HepG2 (cell line): ENCODE data around the gene THOP1. TPM values are rescaled to one million over a fixed set of nuclear protein-coding genes. Genes with fewer than 3 reads are reported as not detected.

Source experiments
- AKAP8 ChIP-seq: sonication (generic); formaldehyde crosslinking; IDR thresholded peaks from 2 replicates; pipeline ENCODE4 v1.5.1; 2020; ENCODE audit warnings: mild to moderate bottlenecking, missing genetic modification reagents
- BCL6 ChIP-seq: IDR thresholded peaks from 2 replicates; pipeline ENCODE4 v1.6.1; 2016; ENCODE audit warnings: missing genetic modification reagents, missing compliant biosample characterization
- DNMT3B ChIP-seq: conservative IDR thresholded peaks from 2 replicates; pipeline ENCODE4 v1.6.1; 2016; ENCODE audit warnings: missing biosample characterization, control low read depth
- HCFC1 ChIP-seq: fragments of 150-350 bp; IDR thresholded peaks from 2 replicates; pipeline ENCODE4 v1.6.1; 2014; ENCODE audit warnings: low read depth, low read length
- KMT2A ChIP-seq: sonication (generic); formaldehyde crosslinking; IDR thresholded peaks from 2 replicates; pipeline ENCODE4 v1.4.0; 2020; ENCODE audit warnings: missing genetic modification reagents
- MAZ ChIP-seq, 2 experiments: sonication (generic) in 1 of 2; formaldehyde crosslinking in 1 of 2; IDR thresholded peaks; 2 replicates each; pipeline versions ENCODE4 v1.5.0 to v1.6.1; 2012 to 2020; ENCODE audit warnings: low read depth in 2 of 2, mild to moderate bottlenecking in 2 of 2, borderline replicate concordance in 1 of 2, improper control_type of control experiment in 1 of 2, low read length in 1 of 2, missing genetic modification reagents in 1 of 2, moderate library complexity in 1 of 2
- MEF2D ChIP-seq: sonication (generic); formaldehyde crosslinking; IDR thresholded peaks from 2 replicates; pipeline ENCODE4 v1.5.1; 2020; ENCODE audit warnings: mild to moderate bottlenecking, missing genetic modification reagents
- NFKBIZ ChIP-seq: IDR thresholded peaks from 2 replicates; pipeline ENCODE4 v1.6.1; 2018; ENCODE audit warnings: missing genetic modification reagents, missing compliant biosample characterization
- PHF5A ChIP-seq: IDR thresholded peaks from one replicate; pipeline ENCODE4 v1.6.1; 2018; ENCODE audit warnings: low read depth, missing genetic modification reagents; ENCODE audit not compliant: unreplicated experiment
- POLR2A ChIP-seq, 2 experiments: IDR thresholded peaks; 2 replicates each; pipeline ENCODE4 v1.6.1; 2011; ENCODE audit warnings: low read depth in 2 of 2, low read length in 2 of 2, mild to moderate bottlenecking in 1 of 2, moderate library complexity in 1 of 2; ENCODE audit not compliant: insufficient read depth in 1 of 2
- ZNF441 ChIP-seq: sonication (generic); formaldehyde crosslinking; IDR thresholded peaks from 2 replicates; pipeline ENCODE4 v1.7.0; 2021; ENCODE audit warnings: missing genetic modification reagents, borderline replicate concordance
- ZNF547 ChIP-seq: sonication (generic); formaldehyde crosslinking; IDR thresholded peaks from 2 replicates; pipeline ENCODE4 v1.5.1; 2020; ENCODE audit warnings: mild to moderate bottlenecking, missing genetic modification reagents
- ZNF556 ChIP-seq: sonication (generic); formaldehyde crosslinking; IDR thresholded peaks from 2 replicates; pipeline ENCODE4 v1.4.0; 2020; ENCODE audit warnings: mild to moderate bottlenecking, missing genetic modification reagents, borderline replicate concordance
- ZNF724P ChIP-seq: sonication (generic); formaldehyde crosslinking; IDR thresholded peaks from 2 replicates; pipeline ENCODE4 v1.8.0; 2022; ENCODE audit warnings: missing genetic modification reagents, borderline replicate concordance
- ZNF75D ChIP-seq: sonication (generic); formaldehyde crosslinking; IDR thresholded peaks from 2 replicates; pipeline ENCODE4 v1.8.1; 2023; ENCODE audit warnings: missing genetic modification reagents, mild to moderate bottlenecking, borderline replicate concordance
- ZSCAN30 ChIP-seq: sonication (generic); formaldehyde crosslinking; IDR thresholded peaks from 2 replicates; pipeline ENCODE4 v1.5.0; 2020; ENCODE audit warnings: mild to moderate bottlenecking, missing genetic modification reagents
- polyA plus RNA-seq, 8 experiments: library from polyadenylated mRNA; depleted of rRNA in 3 of 8; stranded (reverse) in 7 of 8; unstranded in 1 of 8; fragments of >200 nt; fragmentation: Illumina TruSeq in 4 of 8; extraction: Trizol in 4 of 8; gene quantifications; 2 replicates each; pipeline versions ENCODE4 v1.2.1 to v1.2.3, GENCODE V29; 2011 to 2016; ENCODE audit warnings: low read depth in 4 of 8, missing spikeins in 1 of 8, mixed read lengths in 1 of 8; ENCODE audit not compliant: insufficient read depth in 1 of 8
- total RNA-seq, 5 experiments: library from RNA; depleted of rRNA; stranded (reverse); fragments of >200 nt; fragmentation: Illumina TruSeq; extraction: Trizol; gene quantifications; 2 replicates each; pipeline ENCODE4 v1.2.3, GENCODE V29; 2016; ENCODE audit warnings: low read depth in 1 of 5
- TF ChIP-seq, protein P1 (sequence below): fragments of 450-650 bp; IDR thresholded peaks from 2 replicates; pipeline ENCODE4 v1.6.1; 2016
- TF ChIP-seq, protein P2 (sequence below): IDR thresholded peaks from 2 replicates; pipeline ENCODE4 v1.6.1; 2018; ENCODE audit warnings: missing genetic modification reagents, mild to moderate bottlenecking, missing compliant biosample characterization
- TF ChIP-seq, protein P3 (sequence below): sonication (generic); formaldehyde crosslinking; IDR thresholded peaks from 2 replicates; pipeline ENCODE4 v1.5.0; 2020; ENCODE audit warnings: missing genetic modification reagents, mild to moderate bottlenecking, borderline replicate concordance
- TF ChIP-seq, protein P4 (sequence below): IDR thresholded peaks from 2 replicates; pipeline ENCODE4 v1.6.1; 2012; ENCODE audit warnings: low read depth, low read length, improper control_type of control experiment
- TF ChIP-seq, protein P5 (sequence below): sonication (generic); formaldehyde crosslinking; IDR thresholded peaks from 2 replicates; pipeline ENCODE4 v1.4.0; 2020; ENCODE audit warnings: missing genetic modification reagents

THOP1 gene
- total and polyA plus RNA-seq, 2 of the 13 experiments (the other 11 are each of a cell fraction or from before 2014, with no cell fraction given) = 74.4 to 116 TPM

DNA sequence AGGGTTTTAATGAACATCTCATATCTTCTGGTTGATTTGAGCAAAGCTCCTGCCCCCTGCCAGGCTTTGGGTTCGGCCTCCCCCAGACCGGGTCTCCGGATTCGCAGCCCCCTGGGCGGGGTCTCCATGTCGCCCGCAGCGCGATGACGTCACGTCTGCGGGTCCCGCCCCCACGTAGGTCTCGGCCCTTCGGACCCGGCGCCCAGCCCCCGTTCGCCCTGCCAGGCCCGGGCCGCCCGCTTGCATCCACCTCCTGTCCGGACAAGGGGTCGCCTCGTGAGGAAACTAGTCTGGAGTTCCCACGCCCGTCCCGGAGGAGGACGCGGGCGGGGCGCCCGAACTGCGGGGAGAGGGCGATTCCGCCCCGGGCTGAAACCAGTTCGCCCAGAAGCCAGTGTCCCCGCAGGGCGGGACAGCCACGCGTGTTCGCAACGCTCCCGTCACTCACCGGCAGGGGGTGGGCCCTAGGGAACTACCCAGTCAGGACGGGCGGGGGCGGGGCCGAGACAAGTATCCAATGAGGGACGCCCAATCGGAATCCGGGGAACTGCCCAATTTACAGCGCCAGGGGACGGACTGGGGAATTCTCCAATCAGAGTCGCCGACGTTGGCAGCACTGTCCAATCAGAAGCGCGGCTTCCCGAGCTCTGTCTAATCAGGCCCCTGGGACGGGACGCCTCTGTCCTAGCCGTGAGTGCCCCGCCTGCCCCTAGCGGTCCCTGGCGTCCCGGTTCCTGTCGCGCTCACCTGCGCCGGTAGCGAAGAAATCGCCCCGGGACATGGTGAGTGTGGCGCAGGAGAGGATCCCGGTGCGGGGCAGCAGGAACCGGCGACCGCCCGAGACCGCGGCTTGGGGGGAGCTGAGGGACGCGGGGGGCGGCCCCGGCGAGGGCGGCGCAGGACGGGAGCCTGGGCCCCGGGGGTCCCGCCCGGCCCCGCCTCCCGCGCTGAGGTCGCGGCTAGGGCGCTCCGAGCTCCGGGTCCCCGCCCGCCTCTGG lies 55.8 kb downstream of the THOP1 start, which contains the start of gene ZNF555 (continued):
- TF ChIP-seq, protein P1, sequence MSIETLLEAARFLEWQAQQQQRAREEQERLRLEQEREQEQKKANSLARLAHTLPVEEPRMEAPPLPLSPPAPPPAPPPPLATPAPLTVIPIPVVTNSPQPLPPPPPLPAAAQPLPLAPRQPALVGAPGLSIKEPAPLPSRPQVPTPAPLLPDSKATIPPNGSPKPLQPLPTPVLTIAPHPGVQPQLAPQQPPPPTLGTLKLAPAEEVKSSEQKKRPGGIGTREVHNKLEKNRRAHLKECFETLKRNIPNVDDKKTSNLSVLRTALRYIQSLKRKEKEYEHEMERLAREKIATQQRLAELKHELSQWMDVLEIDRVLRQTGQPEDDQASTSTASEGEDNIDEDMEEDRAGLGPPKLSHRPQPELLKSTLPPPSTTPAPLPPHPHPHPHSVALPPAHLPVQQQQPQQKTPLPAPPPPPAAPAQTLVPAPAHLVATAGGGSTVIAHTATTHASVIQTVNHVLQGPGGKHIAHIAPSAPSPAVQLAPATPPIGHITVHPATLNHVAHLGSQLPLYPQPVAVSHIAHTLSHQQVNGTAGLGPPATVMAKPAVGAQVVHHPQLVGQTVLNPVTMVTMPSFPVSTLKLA = 0 out of 2 replicates have a peak, but pooled peaks have one; percentile 2
- TF ChIP-seq, protein P2, sequence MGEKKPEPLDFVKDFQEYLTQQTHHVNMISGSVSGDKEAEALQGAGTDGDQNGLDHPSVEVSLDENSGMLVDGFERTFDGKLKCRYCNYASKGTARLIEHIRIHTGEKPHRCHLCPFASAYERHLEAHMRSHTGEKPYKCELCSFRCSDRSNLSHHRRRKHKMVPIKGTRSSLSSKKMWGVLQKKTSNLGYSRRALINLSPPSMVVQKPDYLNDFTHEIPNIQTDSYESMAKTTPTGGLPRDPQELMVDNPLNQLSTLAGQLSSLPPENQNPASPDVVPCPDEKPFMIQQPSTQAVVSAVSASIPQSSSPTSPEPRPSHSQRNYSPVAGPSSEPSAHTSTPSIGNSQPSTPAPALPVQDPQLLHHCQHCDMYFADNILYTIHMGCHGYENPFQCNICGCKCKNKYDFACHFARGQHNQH (CRISPR knock-in tag) = peak; percentile 48; the same call in 1 of the 2 replicates
- TF ChIP-seq, protein P3, sequence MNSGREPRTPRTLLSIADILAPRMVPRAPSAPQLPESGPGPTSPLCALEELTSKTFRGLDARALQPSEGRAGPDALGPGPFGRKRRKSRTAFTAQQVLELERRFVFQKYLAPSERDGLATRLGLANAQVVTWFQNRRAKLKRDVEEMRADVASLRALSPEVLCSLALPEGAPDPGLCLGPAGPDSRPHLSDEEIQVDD (CRISPR knock-in tag) = no peak
- TF ChIP-seq, protein P4, sequence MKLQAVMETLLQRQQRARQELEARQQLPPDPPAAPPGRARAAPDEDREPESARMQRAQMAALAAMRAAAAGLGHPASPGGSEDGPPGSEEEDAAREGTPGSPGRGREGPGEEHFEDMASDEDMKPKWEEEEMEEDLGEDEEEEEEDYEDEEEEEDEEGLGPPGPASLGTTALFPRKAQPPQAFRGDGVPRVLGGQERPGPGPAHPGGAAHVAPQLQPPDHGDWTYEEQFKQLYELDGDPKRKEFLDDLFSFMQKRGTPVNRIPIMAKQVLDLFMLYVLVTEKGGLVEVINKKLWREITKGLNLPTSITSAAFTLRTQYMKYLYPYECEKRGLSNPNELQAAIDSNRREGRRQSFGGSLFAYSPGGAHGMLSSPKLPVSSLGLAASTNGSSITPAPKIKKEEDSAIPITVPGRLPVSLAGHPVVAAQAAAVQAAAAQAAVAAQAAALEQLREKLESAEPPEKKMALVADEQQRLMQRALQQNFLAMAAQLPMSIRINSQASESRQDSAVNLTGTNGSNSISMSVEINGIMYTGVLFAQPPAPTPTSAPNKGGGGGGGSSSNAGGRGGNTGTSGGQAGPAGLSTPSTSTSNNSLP = no peak
- TF ChIP-seq, protein P5, sequence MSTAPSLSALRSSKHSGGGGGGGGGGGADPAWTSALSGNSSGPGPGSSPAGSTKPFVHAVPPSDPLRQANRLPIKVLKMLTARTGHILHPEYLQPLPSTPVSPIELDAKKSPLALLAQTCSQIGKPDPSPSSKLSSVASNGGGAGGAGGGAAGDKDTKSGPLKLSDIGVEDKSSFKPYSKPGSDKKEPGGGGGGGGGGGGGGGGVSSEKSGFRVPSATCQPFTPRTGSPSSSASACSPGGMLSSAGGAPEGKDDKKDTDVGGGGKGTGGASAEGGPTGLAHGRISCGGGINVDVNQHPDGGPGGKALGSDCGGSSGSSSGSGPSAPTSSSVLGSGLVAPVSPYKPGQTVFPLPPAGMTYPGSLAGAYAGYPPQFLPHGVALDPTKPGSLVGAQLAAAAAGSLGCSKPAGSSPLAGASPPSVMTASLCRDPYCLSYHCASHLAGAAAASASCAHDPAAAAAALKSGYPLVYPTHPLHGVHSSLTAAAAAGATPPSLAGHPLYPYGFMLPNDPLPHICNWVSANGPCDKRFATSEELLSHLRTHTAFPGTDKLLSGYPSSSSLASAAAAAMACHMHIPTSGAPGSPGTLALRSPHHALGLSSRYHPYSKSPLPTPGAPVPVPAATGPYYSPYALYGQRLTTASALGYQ = peak; percentile 81; the same call in 1 of the 2 replicates
- TF ChIP-seq PHF5A (peak; percentile 34), ZSCAN30 (no peak), KMT2A (CRISPR knock-in tag) (peak; percentile 71), DNMT3B (CRISPR knock-in tag) (peak; percentile 90; the same call in 1 of the 2 replicates), MEF2D (peak; percentile 85), ZNF556 (CRISPR knock-in tag) (peak; percentile 71; the same call in 1 of the 2 replicates), ZNF441 (CRISPR knock-in tag) (peak; percentile 84), ZNF547 (CRISPR knock-in tag) (peak; percentile 59), POLR2A (IDR thresholded peaks at IDR 0.05; ENCODE audit: insufficient read depth in 1 of 2, low read depth in 2 of 2, low read length in 2 of 2) (peak; percentile 45 to 62; a peak in 3 of 4 replicates), MAZ (IDR thresholded peaks at IDR 0.05; ENCODE audit: borderline replicate concordance, low read depth, low read length) (no peak), MAZ (CRISPR knock-in tag; IDR thresholded peaks at IDR 0.05; ENCODE audit: low read depth) (no peak; the same call in 1 of the 2 replicates), AKAP8 (CRISPR knock-in tag) (peak; percentile 60; the same call in 1 of the 2 replicates), NFKBIZ (CRISPR knock-in tag) (no peak), ZNF724P (CRISPR knock-in tag) (peak; percentile 86), BCL6 (CRISPR knock-in tag) (0 out of 2 replicates have a peak, but pooled peaks have one; percentile 3), ZNF75D (CRISPR knock-in tag) (no peak), HCFC1 (0 out of 2 replicates have a peak, but pooled peaks have one; percentile 8)
